Trophoblast cell (in vitro differentiated cells and primary cell): Measurements from ENCODE around the gene PTPN23.

Experiments used
- DNase-seq, 2 donors: peaks; one replicate each; pipeline ENCODE4 v3.0.0-alpha.2; 2016
- H2AFZ ChIP-seq: 2 replicates; pipeline ENCODE4 v1.6.1; 2013; ENCODE audit warnings: low read length, moderate library complexity, mild to moderate bottlenecking; ENCODE audit not compliant: insufficient read depth, poor library complexity
- H2AK5ac ChIP-seq: 2 replicates; pipeline ENCODE4 v1.6.1; 2013; ENCODE audit warnings: mild to moderate bottlenecking, low read length
- H2BK120ac ChIP-seq: 2 replicates; pipeline ENCODE4 v1.6.1; 2013; ENCODE audit warnings: low read length, mild to moderate bottlenecking, moderate library complexity; ENCODE audit not compliant: insufficient read depth, poor library complexity
- H2BK12ac ChIP-seq: 2 replicates; pipeline ENCODE4 v1.6.1; 2013; ENCODE audit warnings: mild to moderate bottlenecking, low read length, moderate library complexity
- H2BK5ac ChIP-seq: 2 replicates; pipeline ENCODE4 v1.6.1; 2013; ENCODE audit warnings: low read length, low read depth, moderate library complexity, mild to moderate bottlenecking; ENCODE audit not compliant: poor library complexity
- H3K14ac ChIP-seq: 2 replicates; pipeline ENCODE4 v1.6.1; 2013; ENCODE audit warnings: mild to moderate bottlenecking, low read length
- H3K18ac ChIP-seq: 2 replicates; pipeline ENCODE4 v1.6.1; 2013; ENCODE audit warnings: mild to moderate bottlenecking, low read length
- H3K23ac ChIP-seq: 2 replicates; pipeline ENCODE4 v1.6.1; 2013; ENCODE audit warnings: low read length
- H3K27ac ChIP-seq: 2 replicates; pipeline ENCODE4 v1.5.1; 2013; ENCODE audit warnings: low read depth, mild to moderate bottlenecking, inconsistent platforms, low read length, moderate library complexity
- H3K27me3 ChIP-seq: 2 replicates; pipeline ENCODE4 v1.6.1; 2013; ENCODE audit warnings: inconsistent platforms, mild to moderate bottlenecking, low read length, moderate library complexity; ENCODE audit not compliant: insufficient read depth
- H3K36me3 ChIP-seq, 2 experiments: 1 replicate in 1 of 2; 2 replicates in 1 of 2; pipeline ENCODE4 v1.6.1; 2013; ENCODE audit warnings: low read length in 2 of 2, mild to moderate bottlenecking in 2 of 2, moderate library complexity in 1 of 2; ENCODE audit not compliant: insufficient read depth in 2 of 2, control insufficient read depth in 1 of 2
- H3K4ac ChIP-seq: 2 replicates; pipeline ENCODE4 v1.6.1; 2013; ENCODE audit warnings: low read depth, mild to moderate bottlenecking, low read length, moderate library complexity
- H3K4me1 ChIP-seq, 2 experiments: 1 replicate in 1 of 2; 2 replicates in 1 of 2; pipeline ENCODE4 v1.6.1; 2013; ENCODE audit warnings: low read length in 2 of 2, mild to moderate bottlenecking in 2 of 2, moderate library complexity in 1 of 2; ENCODE audit not compliant: insufficient read depth in 2 of 2, control insufficient read depth in 1 of 2
- H3K4me2 ChIP-seq: 2 replicates; pipeline ENCODE4 v1.6.1; 2013; ENCODE audit warnings: inconsistent platforms, mild to moderate bottlenecking, low read length, moderate library complexity
- H3K4me3 ChIP-seq: 2 replicates; pipeline ENCODE4 v1.5.1; 2013; ENCODE audit warnings: mild to moderate bottlenecking, low read depth, low read length, inconsistent platforms
- H3K79me1 ChIP-seq: one replicate; pipeline ENCODE4 v1.6.1; 2013; ENCODE audit warnings: low read length
- H3K79me2 ChIP-seq: 2 replicates; pipeline ENCODE4 v1.6.1; 2013; ENCODE audit warnings: low read length, mild to moderate bottlenecking; ENCODE audit not compliant: control insufficient read depth, insufficient read depth, poor library complexity
- H3K9ac ChIP-seq: 2 replicates; pipeline ENCODE4 v1.6.1; 2013; ENCODE audit warnings: mild to moderate bottlenecking, low read length
- H3K9me3 ChIP-seq: 2 replicates; pipeline ENCODE4 v1.6.1; 2013; ENCODE audit warnings: low read depth, mild to moderate bottlenecking, control low read depth, inconsistent platforms, low read length; ENCODE audit not compliant: insufficient read depth
- H4K12ac ChIP-seq: 2 replicates; pipeline ENCODE4 v1.6.1; 2013; ENCODE audit warnings: low read depth, mild to moderate bottlenecking, low read length, moderate library complexity
- H4K8ac ChIP-seq: 2 replicates; pipeline ENCODE4 v1.6.1; 2013; ENCODE audit warnings: low read depth, mild to moderate bottlenecking, low read length, moderate library complexity
- H4K91ac ChIP-seq: one replicate; pipeline ENCODE4 v1.6.1; 2013; ENCODE audit warnings: low read depth, mild to moderate bottlenecking, low read length, moderate library complexity
- WGBS: extraction: QIAGEN DNeasy Blood & Tissue Kit; methylation state at CpG from one replicate; pipeline ENCODE4 v1.1.7; 2013; ENCODE audit warnings: missing lambda C conversion rate; ENCODE audit not compliant: insufficient read length, insufficient coverage; ENCODE audit errors: extremely low coverage; 5-methylcytosine and 5-hydroxymethylcytosine counted together

Gene PTPN23

GRCh38 chr3:47406762-47407149 lies 25.9 kb downstream of the PTPN23 start:
- no peak overlapping the region for H2AFZ ChIP-seq
- peaks cover 58 to 64% of the 10 kb centered on the region in 2 experiments for H3K36me3 ChIP-seq
- no peaks in the 10 kb centered on the region for H3K79me1 ChIP-seq
- no peak overlapping the region for H4K91ac ChIP-seq
- no peak overlapping the region for H2BK120ac ChIP-seq
- no peak overlapping the region for H3K23ac ChIP-seq
- H3K9me3 ChIP-seq = peaks cover 3% of the 10 kb centered on the region
- no peak overlapping the region for H2BK5ac ChIP-seq
- DNase-seq = no peak
- H3K4me3 ChIP-seq = no peak overlapping the region
- H3K18ac ChIP-seq = no peak overlapping the region
- H4K12ac ChIP-seq = no peak overlapping the region
- no peaks in the 10 kb centered on the region for H3K4me1 ChIP-seq
- H3K27ac ChIP-seq = no peak overlapping the region
- no CpG with 5 or more reads among the region's 9 CpGs for WGBS
- H3K4ac ChIP-seq = no peak overlapping the region
- no peak overlapping the region for H3K9ac ChIP-seq
- H3K14ac ChIP-seq = no peak overlapping the region
- no peak overlapping the region for H2AK5ac ChIP-seq
- no peak overlapping the region for H4K8ac ChIP-seq
- peaks cover 2% of the 10 kb centered on the region for H3K79me2 ChIP-seq
- H3K27me3 ChIP-seq = no peaks in the 10 kb centered on the region
- H3K4me2 ChIP-seq = no peak overlapping the region
- H2BK12ac ChIP-seq = no peak overlapping the region

GRCh38 chr3:47407237-47407636 lies 26.4 kb downstream of the PTPN23 start:
- H3K36me3 ChIP-seq = peaks cover 63 to 69% of the 10 kb centered on the region in 2 experiments
- H3K23ac ChIP-seq = no peak overlapping the region
- H2AFZ ChIP-seq = no peak overlapping the region
- H3K4ac ChIP-seq = no peak overlapping the region
- no peak overlapping the region for H3K4me2 ChIP-seq
- no peaks in the 10 kb centered on the region for H3K79me1 ChIP-seq
- no CpG with 5 or more reads among the region's 7 CpGs for WGBS
- no peaks in the 10 kb centered on the region for H3K27me3 ChIP-seq
- H4K12ac ChIP-seq = no peak overlapping the region
- H2BK12ac ChIP-seq = no peak overlapping the region
- no peaks in the 10 kb centered on the region for H3K4me1 ChIP-seq
- no peak overlapping the region for H4K8ac ChIP-seq
- no peak overlapping the region for H4K91ac ChIP-seq
- H3K18ac ChIP-seq = no peak overlapping the region
- no peak overlapping the region for H2BK120ac ChIP-seq
- H3K4me3 ChIP-seq = no peak overlapping the region
- H2AK5ac ChIP-seq = no peak overlapping the region
- H3K9ac ChIP-seq = no peak overlapping the region
- peaks cover 3% of the 10 kb centered on the region for H3K9me3 ChIP-seq
- no peak for DNase-seq
- H3K27ac ChIP-seq = no peak overlapping the region
- H3K79me2 ChIP-seq = peaks cover 2% of the 10 kb centered on the region
- no peak overlapping the region for H2BK5ac ChIP-seq
- H3K14ac ChIP-seq = no peak overlapping the region

- no peak overlapping the region for H3K9ac ChIP-seq
- no peak overlapping the region for H2BK120ac ChIP-seq
- H4K8ac ChIP-seq = no peak overlapping the region
- H2BK12ac ChIP-seq = no peak overlapping the region
- DNase-seq = peak; percentile 37 to 45
- no peak overlapping the region for H3K4me2 ChIP-seq
- H3K27ac ChIP-seq = no peak overlapping the region
- WGBS = no CpG with 5 or more reads among the region's 18 CpGs
- H3K36me3 ChIP-seq = peaks cover 71 to 78% of the 10 kb centered on the region in 2 experiments
- H3K14ac ChIP-seq = no peak overlapping the region
- no peaks in the 10 kb centered on the region for H3K79me1 ChIP-seq
- no peak overlapping the region for H3K18ac ChIP-seq
- H3K4me1 ChIP-seq = no peaks in the 10 kb centered on the region
- peaks cover 2% of the 10 kb centered on the region for H3K79me2 ChIP-seq
- H2BK5ac ChIP-seq = no peak overlapping the region
- peaks cover 3% of the 10 kb centered on the region for H3K9me3 ChIP-seq
- H4K91ac ChIP-seq = no peak overlapping the region
- H2AK5ac ChIP-seq = no peak overlapping the region
- H2AFZ ChIP-seq = no peak overlapping the region
- no peak overlapping the region for H3K4me3 ChIP-seq
- no peak overlapping the region for H3K23ac ChIP-seq
- no peaks in the 10 kb centered on the region for H3K27me3 ChIP-seq
- H3K4ac ChIP-seq = no peak overlapping the region
- H4K12ac ChIP-seq = no peak overlapping the region
Observed at GRCh38 chr3:47407896-47408838, 27.3 kb downstream of the PTPN23 start.

- H3K9me3 ChIP-seq = peaks cover 3% of the 10 kb centered on the region
- peaks cover 2% of the 10 kb centered on the region for H3K79me2 ChIP-seq
- H2AFZ ChIP-seq = no peak overlapping the region
- no peak overlapping the region for H2BK12ac ChIP-seq
- no peak overlapping the region for H2BK5ac ChIP-seq
- no peaks in the 10 kb centered on the region for H3K79me1 ChIP-seq
- no peaks in the 10 kb centered on the region for H3K27me3 ChIP-seq
- H3K4me1 ChIP-seq = no peaks in the 10 kb centered on the region
- no peak overlapping the region for H4K91ac ChIP-seq
- no peak overlapping the region for H4K8ac ChIP-seq
- no peak overlapping the region for H4K12ac ChIP-seq
- H3K18ac ChIP-seq = no peak overlapping the region
- no peak overlapping the region for H3K4me2 ChIP-seq
- H3K23ac ChIP-seq = no peak overlapping the region
- WGBS = no CpG with 5 or more reads among the region's 15 CpGs
- no peak overlapping the region for H3K9ac ChIP-seq
- DNase-seq = no peak
- no peak overlapping the region for H3K4ac ChIP-seq
- no peak overlapping the region for H2AK5ac ChIP-seq
- no peak overlapping the region for H3K14ac ChIP-seq
- H2BK120ac ChIP-seq = no peak overlapping the region
- H3K36me3 ChIP-seq = peaks cover 78 to 84% of the 10 kb centered on the region in 2 experiments
- H3K27ac ChIP-seq = no peak overlapping the region
- H3K4me3 ChIP-seq = no peak overlapping the region
Observed at GRCh38 chr3:47408839-47409229, 28.0 kb downstream of the PTPN23 start.
